LNCaP clone FGC (cell line): ENCODE measurements around the gene CEMP1.

ENCODE experiments used
- DNase-seq: peaks from one replicate; pipeline ENCODE4 v3.0.0-alpha.2; 2011; ENCODE audit warnings: low read depth
- H3K4me3 ChIP-seq: 2 replicates; pipeline ENCODE4 v1.5.1; 2011; ENCODE audit warnings: mild to moderate bottlenecking, low read depth, low read length, control low read depth
- CTCF ChIP-seq: IDR thresholded peaks from 2 replicates; pipeline ENCODE4 v1.5.1; 2012; ENCODE audit warnings: mild to moderate bottlenecking; ENCODE audit not compliant: control insufficient read depth, insufficient read depth; ENCODE audit errors: extremely low read depth

The CEMP1 gene

DNA sequence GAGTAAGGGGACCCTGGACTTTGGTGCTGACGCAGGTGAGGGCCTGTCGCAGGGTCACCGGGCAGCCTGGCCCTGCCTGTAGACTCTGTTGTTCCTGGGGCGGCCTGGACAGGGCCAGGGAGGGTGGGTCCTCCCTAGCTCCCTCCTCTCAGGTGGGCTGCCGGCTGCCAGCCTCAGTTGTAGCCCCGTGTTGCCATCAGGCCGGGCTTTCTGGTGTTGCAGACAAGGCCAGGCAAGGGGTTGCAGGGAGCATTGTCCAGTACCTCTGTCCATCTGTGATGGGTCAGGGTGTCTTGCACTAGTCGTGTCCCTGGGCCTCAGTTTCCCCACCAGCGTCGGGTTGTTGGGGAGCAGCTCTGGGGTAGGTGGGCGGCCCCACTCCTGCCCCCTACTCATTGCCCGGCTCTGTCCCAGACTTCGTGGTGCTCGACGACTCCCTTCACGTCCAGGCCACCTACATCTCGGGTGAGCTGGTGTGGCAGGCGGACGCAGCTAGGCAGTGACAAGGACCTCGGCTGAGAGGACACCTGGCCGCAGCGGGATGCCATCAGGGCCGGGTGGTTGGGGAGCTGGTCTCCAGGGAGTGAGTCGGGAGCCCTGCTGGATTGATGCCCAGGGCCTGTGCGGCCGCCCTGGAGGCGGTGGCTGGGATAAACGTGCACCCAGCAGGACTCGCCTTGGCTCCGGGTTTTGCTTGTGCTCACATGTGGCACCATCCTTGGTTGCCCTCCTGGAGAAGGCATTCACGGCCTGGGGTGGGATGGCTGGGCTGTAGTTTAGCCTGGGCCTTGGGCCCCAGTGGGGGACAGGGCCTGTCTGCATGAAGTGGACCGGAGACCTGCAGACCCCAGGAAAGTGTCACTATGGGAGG is 1.9 kb downstream of the CEMP1 start:
- no peak for DNase-seq
- TF ChIP-seq CTCF = no peak
- no peak overlapping the region for H3K4me3 ChIP-seq

- TF ChIP-seq CTCF = no peak
- no peak overlapping the region for H3K4me3 ChIP-seq
- DNase-seq = no peak
These were observed 2.8 kb downstream of the CEMP1 start for GRCh38 chr16:2528161-2529060.

DNA sequence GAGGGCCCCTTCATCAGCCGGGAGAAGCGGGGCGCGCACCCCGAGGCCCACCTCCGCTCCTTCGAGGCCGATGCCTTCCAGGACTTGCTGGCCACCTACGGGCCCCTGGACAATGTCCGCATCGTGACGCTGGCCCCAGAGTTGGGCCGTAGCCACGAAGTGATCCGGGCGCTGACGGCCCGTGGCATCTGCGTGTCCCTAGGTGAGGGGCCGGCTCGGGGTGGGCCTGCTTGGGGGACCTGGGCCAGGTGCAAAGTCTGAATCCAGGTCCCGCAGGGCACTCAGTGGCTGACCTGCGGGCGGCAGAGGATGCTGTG is 3.5 kb downstream of the CEMP1 start:
- H3K4me3 ChIP-seq = no peak overlapping the region
- no peak for TF ChIP-seq CTCF
- no peak for DNase-seq

DNA sequence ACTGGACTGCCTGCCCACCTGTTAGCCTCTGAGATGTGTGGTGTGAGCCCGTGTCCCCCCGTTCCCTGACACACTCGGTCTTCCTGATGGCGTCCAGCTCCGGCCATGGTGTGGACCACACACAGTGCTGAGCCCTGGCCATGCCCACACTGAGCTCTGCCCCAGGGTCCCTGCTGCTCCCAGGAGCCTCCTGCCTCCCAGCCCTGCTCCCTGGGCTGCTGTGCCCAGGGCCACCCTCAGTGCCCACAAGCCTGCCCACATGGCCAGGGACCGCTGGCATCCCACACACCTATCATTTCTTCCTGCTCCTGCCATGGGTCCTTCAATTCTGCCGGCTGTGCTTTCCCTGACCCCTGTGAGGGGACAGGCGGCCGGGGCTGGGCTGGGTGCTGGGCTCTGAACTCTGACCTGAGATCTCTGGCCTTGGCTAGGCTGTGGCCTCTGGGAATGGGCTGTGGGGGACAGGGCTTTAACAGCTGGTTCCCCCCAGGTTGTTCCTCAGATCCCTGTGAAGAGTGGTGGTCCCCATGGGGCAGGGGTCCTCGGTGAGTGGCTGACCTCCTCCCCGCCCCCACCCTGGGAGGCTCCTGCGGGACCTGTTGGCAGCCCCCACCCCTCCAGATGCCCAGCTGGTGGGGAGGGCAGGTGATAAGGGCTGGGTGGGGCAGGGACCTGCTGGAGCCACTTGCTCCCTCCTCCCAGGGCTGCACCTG is 4.0 kb downstream of the CEMP1 start:
- no peak for DNase-seq
- TF ChIP-seq CTCF = no peak

DNA sequence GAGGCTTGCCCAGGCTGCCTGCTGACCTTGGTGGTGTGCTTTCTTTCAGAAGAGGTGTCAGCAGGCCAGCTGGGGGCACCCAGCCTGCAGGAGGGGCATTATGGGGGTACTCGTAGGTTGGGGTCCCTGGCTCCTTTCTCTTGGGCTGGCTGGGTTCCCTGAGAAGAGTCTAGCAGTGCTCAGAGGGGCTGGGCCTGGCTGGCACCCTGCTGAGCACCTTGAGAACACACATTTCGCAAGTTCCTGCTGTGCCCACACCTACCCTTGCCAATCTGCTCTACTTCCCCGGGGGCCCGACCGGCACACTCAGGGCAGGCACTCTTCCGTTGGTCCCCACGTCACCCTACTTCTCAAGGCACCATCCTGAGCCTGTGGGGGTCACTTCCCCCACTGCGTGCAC is 5.1 kb downstream of the CEMP1 start:
- no peak for DNase-seq
- H3K4me3 ChIP-seq = no peak overlapping the region
- no peak for TF ChIP-seq CTCF

More for the DNA sequence above, 4.0 kb downstream of the CEMP1 start:
- H3K4me3 ChIP-seq = no peak overlapping the region

- no peak for TF ChIP-seq CTCF
- no peak overlapping the region for H3K4me3 ChIP-seq
- no peak for DNase-seq
These were observed 6.8 kb downstream of the CEMP1 start for GRCh38 chr16:2524339-2524938.
